Measurements from ENCODE around the gene SLC6A13.

- TF ChIP-seq EZH2 (IDR thresholded peaks at IDR 0.05; ENCODE audit: borderline replicate concordance, low read depth, low read length, poor library complexity, severe bottlenecking): no peak
- no peak for TF ChIP-seq CTCF (conservative IDR thresholded peaks at IDR 0.05; ENCODE audit: low read depth, low read length)
Observed at GRCh38 chr12:197911-198695, 64.5 kb downstream of the SLC6A13 start.
